NCI-H82 (cell line): Measurements from ENCODE around the gene ZMYND11.
"Not testable (repeated sequence)": the region's sequence is repeated elsewhere in the genome, so short reads cannot be mapped to it uniquely, and the experiment has no call there.

ENCODE experiments used
- DNase-seq: peaks from one replicate; lab custom pipeline; 2025; lab: John Stamatoyannopoulos, UW

ZMYND11 gene

GRCh38 chr10:132946-133898 lies 2.0 kb upstream of the ZMYND11 start:
- no peak for DNase-seq

- DNase-seq, result peak; percentile 55
These were observed 766 bp upstream of the ZMYND11 start for GRCh38 chr10:134247-135131.

GRCh38 chr10:135601-136464 lies 578 bp downstream of the ZMYND11 start:
- DNase-seq, result peak; percentile 54

GRCh38 chr10:136465-136762 lies 1.2 kb downstream of the ZMYND11 start:
- DNase-seq, result no peak

- DNase-seq, result peak; percentile 55
These were observed 1.8 kb downstream of the ZMYND11 start for GRCh38 chr10:137031-137430.

GRCh38 chr10:137606-138005 lies 2.4 kb downstream of the ZMYND11 start:
- no peak for DNase-seq

- DNase-seq, result no peak
These were observed 7.1 kb downstream of the ZMYND11 start for GRCh38 chr10:142371-142770.

GRCh38 chr10:152915-153314 lies 17.7 kb downstream of the ZMYND11 start:
- DNase-seq, result no peak

- no peak for DNase-seq
These were observed 19.1 kb downstream of the ZMYND11 start for GRCh38 chr10:154348-154747.

- no peak for DNase-seq
These were observed 32.1 kb downstream of the ZMYND11 start for GRCh38 chr10:167383-167782.

- no peak for DNase-seq
These were observed 38.5 kb downstream of the ZMYND11 start for GRCh38 chr10:173741-174140.

GRCh38 chr10:176677-177076 lies 41.4 kb downstream of the ZMYND11 start:
- no peak for DNase-seq

- DNase-seq, result peak; percentile 18
These were observed 43.0 kb downstream of the ZMYND11 start for GRCh38 chr10:178208-178607.

GRCh38 chr10:178723-179122 lies 43.5 kb downstream of the ZMYND11 start:
- no peak for DNase-seq

GRCh38 chr10:182441-183201 lies 47.4 kb downstream of the ZMYND11 start:
- no peak for DNase-seq

- DNase-seq, result no peak
These were observed 48.9 kb downstream of the ZMYND11 start for GRCh38 chr10:184174-184573.

- no peak for DNase-seq
These were observed 49.7 kb downstream of the ZMYND11 start for GRCh38 chr10:184911-185310.

- DNase-seq, result not testable (repeated sequence)
These were observed 50.3 kb downstream of the ZMYND11 start for GRCh38 chr10:185571-185970.

- no peak for DNase-seq
These were observed 51.7 kb downstream of the ZMYND11 start for GRCh38 chr10:186911-187310.

- DNase-seq, result no peak
These were observed 53.3 kb downstream of the ZMYND11 start for GRCh38 chr10:188546-188945.

- DNase-seq, result no peak
These were observed 55.0 kb downstream of the ZMYND11 start for GRCh38 chr10:190216-190615.
